HG02884 (cell line): ENCODE data around the gene SLF2.
"Not testable (repeated sequence)": the region's sequence is repeated elsewhere in the genome, so short reads cannot be mapped to it uniquely, and the experiment has no call there.

ENCODE experiments used
- ATAC-seq: cut with Tn5 transposase; IDR thresholded peaks from one replicate; pipeline ENCODE4 v1.9.1; 2021; ENCODE audit warnings: mild to moderate bottlenecking, moderate library complexity; ENCODE audit not compliant: unreplicated experiment

SLF2 gene

DNA sequence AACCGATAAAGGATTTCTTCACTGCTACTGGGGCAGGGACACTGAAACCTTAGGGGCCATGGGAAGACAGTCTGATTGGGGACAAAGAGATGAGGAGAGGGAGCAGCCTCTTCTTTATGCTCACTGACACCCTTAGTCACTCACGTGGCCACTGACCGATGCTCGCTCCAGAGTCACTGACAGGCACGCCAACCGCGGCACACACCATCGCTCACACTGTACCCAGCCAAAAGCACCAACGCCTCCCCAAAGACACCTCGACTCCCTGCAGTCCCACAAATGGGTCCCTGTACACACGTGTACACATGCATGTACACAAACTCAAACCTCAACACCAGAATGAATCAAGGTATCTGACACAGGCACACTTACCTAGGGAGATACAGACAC, 35.3 kb upstream of the SLF2 start:
- no peak for ATAC-seq

DNA sequence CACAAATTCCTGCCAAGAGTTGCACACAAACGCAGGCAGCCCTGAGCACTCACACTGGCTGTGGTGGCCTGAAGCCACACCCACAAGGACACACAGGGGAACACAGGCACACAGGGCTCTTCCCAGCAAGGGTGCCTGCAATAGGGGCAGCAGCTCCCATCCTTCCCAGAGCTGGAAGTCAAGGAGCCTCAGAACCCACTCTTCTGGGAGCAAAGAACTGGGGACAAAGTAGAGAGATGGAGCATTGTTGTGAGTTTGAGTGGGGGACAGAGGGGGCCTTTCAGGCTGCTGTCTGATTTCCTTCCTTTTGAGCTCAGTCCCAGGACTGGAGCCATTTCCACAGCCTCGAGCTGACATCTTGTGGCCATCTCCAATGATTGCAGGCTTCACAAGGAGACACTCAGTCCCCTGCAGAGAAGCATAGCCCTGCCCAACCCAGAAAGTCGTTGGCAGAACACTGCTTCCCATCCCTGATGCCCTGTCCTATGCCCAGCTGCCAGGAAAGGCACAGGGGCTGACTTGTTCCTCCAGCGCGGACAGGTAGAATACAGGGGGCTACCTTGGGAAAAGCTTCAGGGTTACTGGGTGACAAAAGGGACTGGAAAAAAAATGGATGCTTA, 34.4 kb upstream of the SLF2 start:
- no peak for ATAC-seq

DNA sequence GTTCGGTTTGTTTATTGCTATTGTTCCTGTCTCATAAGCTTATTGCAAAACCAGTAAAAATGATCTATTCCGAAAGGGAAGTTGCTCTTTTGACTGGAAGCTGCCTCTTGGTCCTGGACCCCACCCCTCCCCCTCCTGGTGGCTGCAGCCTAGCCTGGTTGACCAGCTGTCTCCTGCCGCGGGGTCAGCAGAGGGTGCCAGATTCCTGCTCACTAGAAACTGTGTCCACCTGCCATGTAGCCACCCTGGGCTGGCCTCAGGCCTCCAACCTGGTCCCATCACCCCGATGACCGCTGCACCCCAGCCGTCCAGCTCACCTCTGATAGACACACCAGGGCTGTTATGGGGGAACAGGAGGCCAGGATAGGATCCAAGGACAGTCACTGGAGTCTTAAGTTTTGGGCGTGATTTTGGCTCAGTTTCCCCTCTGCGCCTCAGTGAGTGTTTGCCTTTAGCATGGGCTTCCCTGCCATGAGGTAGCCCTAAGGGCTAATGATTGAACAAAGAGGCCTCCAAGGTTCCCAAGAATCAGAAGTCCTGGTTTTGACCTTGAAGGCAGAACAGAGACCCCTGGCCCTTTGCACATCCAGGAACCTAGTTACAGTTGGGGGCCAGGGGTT, 32.9 kb upstream of the SLF2 start:
- ATAC-seq, result no peak

DNA sequence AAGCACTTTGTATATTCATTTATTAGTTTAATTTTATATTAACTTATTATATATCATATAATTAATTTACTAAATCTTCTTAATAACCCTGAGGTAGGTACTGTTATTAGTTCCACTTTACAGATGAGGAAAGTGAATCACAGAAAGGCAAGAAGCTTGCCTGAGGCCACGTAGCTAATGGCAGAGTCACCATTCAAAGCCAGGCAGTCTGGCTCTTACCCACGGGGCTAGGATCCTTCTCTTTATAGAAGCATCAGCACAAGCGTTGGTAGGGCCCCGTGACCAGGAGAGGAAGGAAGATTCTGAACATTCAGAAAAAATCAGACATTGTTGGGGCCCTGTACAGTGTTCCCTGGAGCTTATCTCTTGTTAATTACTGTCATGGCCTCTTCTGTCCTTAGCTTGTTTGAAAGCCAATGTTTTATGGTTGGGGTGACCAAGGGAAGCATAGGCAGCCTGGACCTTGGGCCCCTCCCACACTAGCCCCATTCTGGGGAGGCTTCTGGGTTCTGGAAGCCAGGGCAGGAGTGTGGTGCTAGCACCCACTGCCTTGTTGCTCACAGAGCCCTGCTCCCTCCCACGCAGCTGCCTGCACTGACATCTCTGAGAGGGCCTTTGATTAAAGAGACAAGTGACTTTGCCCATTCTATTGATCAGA, 31.1 kb upstream of the SLF2 start:
- no peak for ATAC-seq

DNA sequence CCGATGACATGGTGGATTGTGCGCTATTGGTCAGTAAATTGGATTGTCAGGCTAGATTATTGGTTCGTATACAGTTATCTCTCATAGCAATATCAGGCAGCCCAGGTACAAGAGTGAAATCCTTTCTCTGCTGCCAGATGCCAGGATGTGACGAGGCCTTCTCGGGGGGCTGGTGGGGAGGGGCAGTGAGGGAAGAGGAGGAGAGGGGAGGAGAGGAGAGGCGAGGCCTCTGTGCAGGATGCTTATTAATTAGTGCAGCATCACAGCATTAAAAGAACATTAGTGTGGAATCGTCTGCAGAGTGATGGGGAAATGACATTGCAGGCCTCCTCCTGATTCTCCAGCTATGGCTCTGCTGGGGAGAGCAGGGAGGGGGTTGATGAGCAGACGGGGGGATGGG, 30.5 kb upstream of the SLF2 start:
- ATAC-seq, result no peak

DNA sequence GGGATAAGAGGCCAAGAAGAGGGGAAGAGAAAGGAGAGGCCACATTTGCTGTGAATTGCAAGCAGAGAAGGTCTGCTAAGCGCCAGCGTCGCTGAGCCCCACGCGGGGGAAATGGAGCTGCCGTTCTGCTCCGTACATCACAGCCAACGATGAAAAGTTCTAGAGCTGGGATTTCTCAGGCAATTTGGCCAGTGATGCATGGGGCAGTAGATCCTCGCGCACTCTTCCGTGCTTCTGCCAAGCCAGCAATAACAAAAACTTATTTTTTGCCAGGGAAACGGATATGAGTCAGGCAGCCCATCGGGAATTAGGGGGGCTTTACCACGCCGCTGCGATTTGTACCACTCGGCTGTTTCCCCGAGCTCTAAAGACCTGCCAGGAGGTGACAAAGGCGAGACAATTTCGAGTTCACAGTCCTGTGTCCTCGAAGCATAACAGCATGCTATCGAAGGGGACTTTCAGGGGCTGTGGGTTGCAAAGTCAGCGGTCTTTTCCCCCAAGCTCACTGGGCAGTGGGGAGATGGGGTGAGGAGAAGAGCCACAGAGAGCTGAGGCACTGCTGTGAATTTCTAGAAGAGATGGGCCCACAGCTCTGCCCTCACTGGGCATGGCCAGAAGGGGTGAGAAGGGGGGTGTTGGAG, 30.0 kb upstream of the SLF2 start:
- no peak for ATAC-seq

DNA sequence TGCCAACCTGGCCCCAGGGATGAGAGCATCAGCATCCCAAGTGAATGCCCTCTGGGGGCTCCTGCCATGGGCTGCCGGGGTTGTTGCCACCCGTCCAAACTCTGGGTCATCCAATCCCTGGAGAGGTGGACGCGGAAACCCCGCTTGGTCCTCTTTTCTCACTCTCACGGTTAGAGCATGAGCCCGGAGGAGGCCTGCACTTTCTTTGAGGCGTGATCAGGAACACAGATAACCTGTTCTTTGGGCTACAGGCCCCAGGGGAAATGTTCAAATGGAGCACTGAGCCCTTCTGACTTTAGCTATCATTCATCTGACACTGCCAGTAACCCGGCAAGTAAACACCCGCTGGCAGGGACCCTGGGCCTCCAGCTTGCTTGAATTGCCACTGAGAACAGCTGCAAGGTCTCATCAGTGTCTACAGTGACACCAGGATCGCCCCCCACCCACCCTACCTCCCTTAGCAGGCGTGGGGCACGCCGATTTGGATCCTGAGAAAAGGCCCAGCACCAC, 29.4 kb upstream of the SLF2 start:
- no peak for ATAC-seq

DNA sequence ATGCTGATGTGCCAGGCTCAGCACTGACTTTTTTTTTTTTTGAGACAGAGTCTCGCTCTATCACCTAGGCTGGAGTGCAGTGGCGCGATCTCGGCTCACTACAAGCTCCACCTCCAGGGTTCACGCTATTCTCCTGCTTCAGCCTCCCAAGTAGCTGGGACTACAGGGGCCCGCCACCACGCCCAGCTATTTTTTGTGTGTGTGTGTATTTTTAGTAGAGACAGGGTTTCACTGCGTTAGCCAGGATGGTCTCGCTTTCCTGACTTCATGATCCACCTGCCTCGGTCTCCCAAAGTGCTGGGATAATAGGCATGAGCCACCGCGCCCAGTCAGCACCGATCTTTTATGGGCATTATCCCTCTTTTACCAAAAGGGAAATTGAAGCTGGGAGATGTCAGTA, 27.2 kb upstream of the SLF2 start:
- not testable (repeated sequence) for ATAC-seq

DNA sequence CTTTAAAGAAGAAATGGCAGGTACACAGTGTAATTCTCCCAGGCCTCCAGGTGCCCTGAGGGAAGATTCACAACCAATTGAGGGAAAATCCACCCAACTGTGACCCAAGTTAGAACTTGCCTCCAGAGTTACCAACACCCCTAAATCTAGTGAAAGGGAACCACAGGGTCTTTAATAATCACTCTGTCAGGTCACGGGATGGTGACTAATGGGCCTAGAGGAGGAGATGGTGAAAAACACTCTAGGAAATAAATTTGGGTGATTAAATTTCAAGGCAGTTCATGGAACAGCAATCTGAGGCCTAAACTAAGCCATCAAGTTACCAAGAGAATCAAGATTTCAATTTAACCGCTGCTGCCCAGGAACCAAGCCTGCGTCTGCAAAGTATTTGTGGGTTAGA, 26.7 kb upstream of the SLF2 start:
- ATAC-seq, result no peak

DNA sequence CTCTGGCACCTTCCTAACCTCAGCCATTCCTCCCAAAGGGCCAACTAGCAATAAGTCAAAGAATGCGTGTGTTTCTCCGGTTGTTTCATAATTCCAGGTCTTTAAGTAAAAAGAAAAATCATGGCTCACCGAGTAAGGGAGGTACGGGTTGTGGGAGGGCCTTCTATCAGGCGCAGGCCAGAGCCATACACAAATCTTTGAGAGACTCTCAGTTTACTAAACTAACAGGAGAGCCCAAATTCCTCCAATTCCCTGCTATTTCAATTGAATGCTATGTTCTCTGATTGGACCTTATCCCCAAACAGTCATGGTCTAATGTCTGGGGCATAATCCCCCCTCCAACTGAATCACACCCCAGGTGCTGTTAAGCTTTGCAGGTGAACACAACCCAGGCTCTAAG, 26.2 kb upstream of the SLF2 start:
- ATAC-seq, result no peak

DNA sequence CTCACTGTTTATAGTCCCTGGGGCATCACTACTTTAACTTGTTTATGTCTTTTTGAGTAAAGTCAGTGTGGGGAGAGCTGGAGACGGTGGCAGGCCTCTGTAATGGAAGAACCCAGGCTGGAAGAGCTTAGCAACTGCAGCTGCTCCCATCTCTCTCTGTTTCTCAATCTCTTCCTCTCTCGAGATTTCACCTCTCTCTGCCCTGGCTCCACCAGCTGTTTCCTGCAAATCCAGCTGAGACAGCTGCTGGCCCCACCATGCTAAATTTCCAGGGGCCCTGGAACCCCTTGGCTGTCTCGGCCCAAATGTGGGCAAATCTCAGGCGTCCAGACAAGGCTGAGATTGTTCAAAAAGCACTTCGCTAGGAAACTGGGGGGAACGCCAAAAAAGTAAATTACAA, 25.8 kb upstream of the SLF2 start:
- ATAC-seq, result no peak

DNA sequence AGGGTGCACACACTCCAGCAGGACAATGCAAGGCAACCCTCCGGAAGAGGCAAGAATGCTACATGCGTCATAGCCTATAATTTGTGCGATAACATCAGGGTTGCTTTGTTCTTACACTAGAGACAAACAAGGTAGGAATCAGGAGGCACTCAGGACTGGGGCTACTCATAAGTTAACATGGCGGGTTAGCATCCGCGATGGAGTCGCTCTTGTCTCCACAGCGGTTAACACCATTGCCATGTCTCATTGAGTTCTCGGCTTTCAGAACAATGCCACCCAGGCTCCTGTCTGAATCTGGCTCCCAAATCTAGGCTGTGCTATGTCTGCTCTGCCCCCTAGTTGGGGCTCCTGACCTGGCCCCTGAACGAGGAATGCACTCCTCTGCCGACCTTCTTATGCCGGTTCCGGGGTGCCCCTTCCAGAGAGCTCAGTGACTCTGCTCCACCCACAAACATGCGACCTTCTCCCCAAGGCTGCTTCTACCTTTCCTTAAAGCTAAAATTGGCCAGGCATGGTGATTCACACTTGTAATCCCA, 24.9 kb upstream of the SLF2 start:
- ATAC-seq, result no peak

DNA sequence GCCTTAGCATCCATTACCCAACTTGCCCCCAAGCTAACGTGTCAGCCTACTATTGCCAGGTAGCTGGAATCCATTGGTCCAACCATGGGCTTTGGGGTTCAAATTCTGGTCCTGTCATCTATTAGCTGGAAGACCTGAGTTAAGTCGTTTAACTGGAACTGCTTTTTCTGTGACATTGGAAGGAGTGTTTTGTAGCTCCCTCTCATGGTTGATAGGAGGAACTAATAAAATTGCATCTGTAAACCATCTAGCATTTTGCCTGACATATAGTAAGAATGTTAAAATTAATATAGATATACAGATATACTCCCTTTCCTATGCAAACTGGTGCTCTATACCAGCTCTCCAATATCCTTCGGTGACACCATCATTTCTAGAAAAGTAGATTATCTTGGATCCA, 23.8 kb upstream of the SLF2 start:
- ATAC-seq, result no peak

DNA sequence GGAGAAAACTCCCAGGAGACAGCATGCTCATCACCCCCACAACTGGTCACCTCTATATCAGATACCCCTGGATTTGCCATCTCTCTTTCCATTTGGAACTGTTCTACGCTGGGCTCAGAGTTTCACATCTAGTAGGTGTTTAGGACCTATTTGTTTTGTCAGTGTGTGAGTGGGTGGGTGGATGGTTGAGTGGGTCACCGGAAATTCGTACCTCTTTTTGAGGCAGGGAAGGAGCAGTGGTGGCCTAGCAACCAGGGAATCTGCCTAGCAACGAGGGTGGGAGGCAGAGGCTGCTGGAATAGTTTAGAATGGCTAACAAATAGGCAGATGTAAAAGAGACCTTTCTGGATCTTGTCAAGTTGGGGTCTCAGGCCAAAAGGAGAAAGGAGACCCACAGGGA, 23.2 kb upstream of the SLF2 start:
- ATAC-seq, result no peak

DNA sequence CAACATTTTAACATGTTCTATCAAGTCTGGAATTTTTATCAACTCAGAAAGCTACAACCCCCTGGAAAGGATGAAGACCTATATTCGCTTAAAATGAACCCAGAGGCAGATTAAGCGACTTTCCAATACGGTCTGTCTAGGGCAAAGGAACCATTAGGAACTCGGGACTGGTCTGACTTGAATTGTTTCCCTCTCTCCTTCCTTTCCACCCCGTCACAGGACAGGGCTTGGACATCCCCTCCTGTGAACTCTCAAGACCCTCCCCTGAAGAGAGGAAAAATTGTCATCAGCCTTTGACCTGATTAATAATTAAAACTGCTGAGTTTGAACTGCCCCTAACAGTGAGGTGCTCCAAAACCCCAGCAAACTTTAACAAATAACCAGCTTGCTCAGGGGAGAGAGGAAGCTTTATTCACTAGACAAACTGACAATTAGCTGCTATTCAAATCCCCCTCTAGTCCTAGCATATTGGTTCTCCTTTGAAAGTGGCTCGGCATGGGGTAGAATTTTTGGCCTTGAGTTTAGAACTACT, 22.6 kb upstream of the SLF2 start:
- ATAC-seq, result no peak

DNA sequence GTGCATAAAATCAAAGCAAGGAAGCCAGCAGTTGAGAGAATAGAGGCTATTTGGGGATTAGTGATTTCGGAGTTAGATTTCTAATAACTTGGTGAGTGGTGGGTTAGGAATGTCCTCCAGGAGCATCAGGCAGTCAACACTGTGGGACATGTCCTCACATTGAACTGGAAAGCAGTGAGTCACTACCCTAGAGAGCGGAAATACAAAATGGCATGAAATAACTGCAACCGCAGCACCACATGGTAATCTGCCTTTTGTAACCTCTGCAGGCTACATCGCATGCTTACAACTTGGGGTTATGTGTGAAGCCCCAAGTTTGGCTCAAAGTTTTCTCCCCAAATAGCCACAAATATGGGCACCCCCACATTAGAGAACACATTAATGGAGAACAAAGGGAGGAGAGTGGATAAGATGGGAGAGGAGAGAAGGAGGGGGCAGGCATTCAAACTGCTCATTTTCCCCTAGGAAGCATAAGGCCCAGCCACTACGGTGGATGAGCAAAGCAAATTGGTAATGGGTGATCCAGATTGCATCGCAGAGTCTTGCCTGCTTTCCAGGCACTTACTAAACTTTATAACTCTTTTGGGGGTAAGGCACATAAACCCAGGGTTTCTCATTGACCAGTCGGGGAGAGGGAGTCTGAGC, 22.0 kb upstream of the SLF2 start:
- ATAC-seq, result no peak

DNA sequence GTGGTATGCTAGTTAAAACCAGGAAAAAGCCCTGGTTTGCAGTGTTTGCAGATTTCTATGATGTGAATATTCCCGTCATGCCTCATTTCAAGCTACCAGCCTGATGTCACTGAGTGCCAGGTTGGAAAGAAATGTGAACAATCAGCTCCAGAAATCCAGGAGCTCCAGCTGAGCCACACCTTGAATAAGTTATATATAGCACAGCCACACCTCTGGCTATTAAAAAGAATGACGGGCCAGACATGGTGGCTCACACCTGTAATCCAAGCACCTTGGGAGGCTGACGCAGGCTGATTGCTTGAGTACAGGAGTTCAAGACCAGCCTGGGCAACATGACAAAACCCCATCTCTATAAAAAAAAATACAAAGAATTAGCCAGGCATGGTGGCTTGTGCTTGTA, 18.7 kb upstream of the SLF2 start:
- no peak for ATAC-seq

DNA sequence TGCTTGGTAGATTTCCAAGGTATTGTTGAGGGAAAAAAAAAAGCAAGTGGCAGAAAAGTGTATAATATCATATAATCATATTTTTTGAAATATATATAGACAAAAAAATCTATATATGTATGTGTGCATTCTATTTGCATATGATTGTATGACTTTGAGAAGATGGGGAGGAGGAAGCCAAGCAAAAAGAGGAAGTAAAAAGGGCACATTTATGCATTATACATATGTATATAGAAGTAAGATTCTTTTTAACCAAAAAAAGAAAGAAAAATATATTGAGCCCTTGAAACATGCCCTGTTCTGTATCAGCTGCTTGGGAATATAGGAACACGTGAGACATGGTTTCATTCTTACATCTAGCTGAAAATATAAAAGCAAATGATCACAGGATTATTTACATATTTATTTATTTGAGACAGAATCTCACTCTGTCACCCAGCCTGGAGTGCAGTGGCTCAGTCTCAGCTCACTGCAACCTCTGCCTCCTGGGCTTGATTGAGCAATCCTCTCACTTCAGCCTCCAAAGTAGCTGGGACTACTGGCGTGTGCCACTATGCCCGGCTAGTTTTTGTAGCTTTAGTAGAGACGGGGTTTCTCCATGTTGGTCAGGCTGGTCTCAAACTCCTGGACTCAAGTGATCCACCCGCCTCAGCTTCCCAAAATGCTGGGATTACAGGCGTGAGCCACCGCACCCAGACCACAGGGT, 18.0 kb upstream of the SLF2 start:
- ATAC-seq, result no peak

DNA sequence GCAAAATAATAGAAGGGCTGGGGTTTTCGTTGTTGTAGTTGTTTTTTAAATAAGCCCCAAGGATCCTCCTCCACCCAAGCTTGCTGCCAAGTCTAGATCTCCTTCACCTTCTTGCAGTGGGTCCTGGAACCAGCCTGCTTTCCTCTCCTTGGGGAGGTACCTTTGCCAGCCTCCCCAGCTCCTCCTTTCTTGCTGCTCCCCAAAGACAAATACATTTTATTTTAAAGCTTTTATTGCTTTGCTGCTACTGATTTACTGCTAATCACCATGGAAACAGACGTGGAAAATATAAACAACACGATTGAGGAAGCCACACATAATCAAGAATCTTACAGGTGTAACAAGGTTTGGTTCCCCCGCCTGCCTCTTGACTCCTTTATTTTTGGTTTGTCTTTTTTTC, 17.4 kb upstream of the SLF2 start:
- no peak for ATAC-seq

DNA sequence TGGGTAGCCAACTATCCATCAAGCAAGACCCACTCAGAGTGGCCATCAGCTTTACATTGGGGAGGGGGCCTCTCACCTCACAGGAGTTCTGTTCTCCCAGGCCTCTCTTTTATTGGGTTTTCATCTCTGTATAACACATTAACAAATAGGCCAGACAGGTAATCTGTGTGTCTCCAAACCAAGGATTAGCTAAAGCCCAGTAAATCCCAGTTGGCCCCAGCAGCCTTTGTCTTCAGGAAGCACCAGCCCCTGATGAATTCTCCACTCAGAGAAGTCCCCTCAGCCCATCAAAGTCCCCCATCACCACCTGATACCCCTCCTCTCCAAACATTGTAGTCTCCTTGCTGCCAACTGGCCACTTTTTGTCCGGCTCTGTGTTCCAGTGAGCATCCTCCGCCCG, 16.9 kb upstream of the SLF2 start:
- ATAC-seq, result no peak
